ENCODE results near the gene CIZ1. TPM values are rescaled to one million over a fixed set of nuclear protein-coding genes. Genes with fewer than 3 reads are reported as not detected.
"Not testable (repeated sequence)": the region's sequence is repeated elsewhere in the genome, so short reads cannot be mapped to it uniquely, and the experiment has no call there.

CIZ1 gene
- total RNA-seq, 1 experiment from 2014 or later: 93.7 TPM

DNA sequence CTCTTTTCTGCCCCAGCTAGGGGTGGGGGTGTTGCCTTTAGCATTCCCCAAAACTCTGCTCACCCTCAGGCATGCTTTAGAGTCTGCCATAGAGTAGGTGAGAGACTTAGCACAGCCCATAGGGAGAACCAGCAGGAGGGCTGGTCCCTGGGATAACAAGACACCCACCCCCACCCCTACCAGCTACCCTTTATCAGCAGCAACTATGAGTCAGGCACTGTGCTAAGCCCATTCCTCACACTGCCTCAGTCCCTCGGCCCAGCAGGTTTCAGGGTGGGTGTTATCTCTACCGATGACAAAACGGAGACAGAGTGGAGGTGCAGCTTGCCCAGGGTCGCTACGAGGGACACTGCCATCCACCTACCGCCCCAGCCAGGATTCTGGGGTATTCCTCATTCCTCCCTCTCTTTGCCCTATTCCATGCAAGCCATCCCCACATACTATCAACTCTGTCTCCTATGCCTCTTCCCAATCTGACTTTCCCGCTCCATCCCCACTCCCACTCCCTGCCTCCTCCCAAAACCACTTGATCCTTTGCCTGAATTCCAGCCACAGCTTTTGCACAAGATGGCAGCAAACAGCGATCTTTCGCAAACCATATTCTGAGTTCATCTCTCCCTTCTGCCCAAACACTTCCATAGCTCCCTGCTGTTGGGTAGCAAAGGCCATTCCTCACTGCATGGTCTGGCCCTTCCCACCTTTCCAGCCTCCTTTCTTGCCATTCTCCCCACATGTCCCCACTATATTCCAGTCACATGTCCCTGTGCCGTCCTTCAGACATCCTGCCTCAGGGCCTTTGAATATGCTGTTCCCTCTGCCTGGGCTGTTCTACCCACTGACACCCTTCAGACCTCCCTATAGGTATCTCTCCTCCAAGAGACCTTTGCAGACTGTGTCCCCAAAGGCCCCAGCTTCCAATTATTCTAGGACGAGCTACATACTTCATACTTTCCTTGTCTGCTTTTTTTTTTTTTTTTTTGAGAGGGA, 5.1 kb downstream of the CIZ1 start:
- H3K4me3 Mint-ChIP-seq (ENCODE audit: low read depth, unreplicated experiment): no peak overlapping the region
- peaks cover 34% of the 10 kb centered on the region for H3K36me3 Mint-ChIP-seq (ENCODE audit: insufficient read depth, unreplicated experiment)
- H3K27me3 Mint-ChIP-seq (ENCODE audit: unreplicated experiment): no peaks in the 10 kb centered on the region
- TF ChIP-seq, protein P1, sequence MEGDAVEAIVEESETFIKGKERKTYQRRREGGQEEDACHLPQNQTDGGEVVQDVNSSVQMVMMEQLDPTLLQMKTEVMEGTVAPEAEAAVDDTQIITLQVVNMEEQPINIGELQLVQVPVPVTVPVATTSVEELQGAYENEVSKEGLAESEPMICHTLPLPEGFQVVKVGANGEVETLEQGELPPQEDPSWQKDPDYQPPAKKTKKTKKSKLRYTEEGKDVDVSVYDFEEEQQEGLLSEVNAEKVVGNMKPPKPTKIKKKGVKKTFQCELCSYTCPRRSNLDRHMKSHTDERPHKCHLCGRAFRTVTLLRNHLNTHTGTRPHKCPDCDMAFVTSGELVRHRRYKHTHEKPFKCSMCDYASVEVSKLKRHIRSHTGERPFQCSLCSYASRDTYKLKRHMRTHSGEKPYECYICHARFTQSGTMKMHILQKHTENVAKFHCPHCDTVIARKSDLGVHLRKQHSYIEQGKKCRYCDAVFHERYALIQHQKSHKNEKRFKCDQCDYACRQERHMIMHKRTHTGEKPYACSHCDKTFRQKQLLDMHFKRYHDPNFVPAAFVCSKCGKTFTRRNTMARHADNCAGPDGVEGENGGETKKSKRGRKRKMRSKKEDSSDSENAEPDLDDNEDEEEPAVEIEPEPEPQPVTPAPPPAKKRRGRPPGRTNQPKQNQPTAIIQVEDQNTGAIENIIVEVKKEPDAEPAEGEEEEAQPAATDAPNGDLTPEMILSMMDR (IDR thresholded peaks at IDR 0.05; ENCODE audit: unreplicated experiment): no peak
- H3K4me1 Mint-ChIP-seq (ENCODE audit: low read depth, unreplicated experiment): no peaks in the 10 kb centered on the region
- intact Hi-C loops (cut with micrococcal nuclease; ENCODE audit: unreplicated experiment): no loop called here
- no peak for DNase-seq
- no TSS peak for BruUV-seq (replicated peaks)
- no peak overlapping the region for H3K27ac Mint-ChIP-seq (ENCODE audit: unreplicated experiment)
- CTCF ChIA-PET: no interaction called here
- no peaks in the 10 kb centered on the region for H3K9me3 Mint-ChIP-seq (ENCODE audit: low read depth, unreplicated experiment)

DNA sequence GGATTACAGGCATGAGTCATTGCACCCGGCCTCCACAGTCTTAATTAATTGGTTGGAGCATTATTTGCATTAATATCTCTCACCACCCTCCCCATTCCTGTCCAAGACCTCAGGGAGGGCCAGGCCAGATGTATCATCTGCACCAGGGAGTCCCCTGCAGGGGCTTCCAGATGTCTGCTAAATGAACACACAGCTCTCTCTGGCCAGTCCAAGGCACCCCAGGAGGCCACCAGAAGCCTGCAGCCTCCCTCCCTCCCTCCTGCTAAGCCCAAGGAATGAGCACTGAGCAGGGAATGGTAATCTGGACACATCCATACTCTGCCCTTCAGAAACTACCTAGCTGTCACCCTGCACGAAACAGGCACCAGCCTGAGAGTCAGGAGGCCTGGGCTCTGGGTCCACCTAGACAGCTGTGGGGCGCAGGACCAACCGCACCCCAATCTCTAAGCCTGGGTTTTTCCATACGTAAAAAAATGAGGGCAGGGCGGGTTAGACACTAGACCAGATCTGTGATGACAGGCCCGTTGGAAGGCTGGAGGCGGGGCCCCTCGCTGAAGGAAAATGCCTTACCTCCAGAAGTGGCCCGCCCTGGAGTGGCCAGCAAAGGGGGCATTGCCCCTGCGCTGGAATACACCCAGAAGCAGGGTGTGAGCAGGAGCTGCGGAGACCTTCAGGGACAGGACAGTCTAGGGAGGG, 8.3 kb downstream of the CIZ1 start:
- TF ChIP-seq, protein P1 (IDR thresholded peaks at IDR 0.05; ENCODE audit: unreplicated experiment): no peak
- no TSS peak for BruUV-seq (replicated peaks)
- no peaks in the 10 kb centered on the region for H3K27me3 Mint-ChIP-seq (ENCODE audit: unreplicated experiment)
- peaks cover 19% of the 10 kb centered on the region for H3K36me3 Mint-ChIP-seq (ENCODE audit: insufficient read depth, unreplicated experiment)
- intact Hi-C loops (cut with micrococcal nuclease; ENCODE audit: unreplicated experiment): no loop called here
- no peak overlapping the region for H3K27ac Mint-ChIP-seq (ENCODE audit: unreplicated experiment)
- H3K9me3 Mint-ChIP-seq (ENCODE audit: low read depth, unreplicated experiment): no peaks in the 10 kb centered on the region
- no peak for DNase-seq
- H3K4me3 Mint-ChIP-seq (ENCODE audit: low read depth, unreplicated experiment): no peak overlapping the region
- H3K4me1 Mint-ChIP-seq (ENCODE audit: low read depth, unreplicated experiment): no peaks in the 10 kb centered on the region
- CTCF ChIA-PET: interaction anchor here (1.2 kb wide), 1 partner anchor 10 kb away, joined by 3 read pairs; no protein-coding TSS in a partner anchor

DNA sequence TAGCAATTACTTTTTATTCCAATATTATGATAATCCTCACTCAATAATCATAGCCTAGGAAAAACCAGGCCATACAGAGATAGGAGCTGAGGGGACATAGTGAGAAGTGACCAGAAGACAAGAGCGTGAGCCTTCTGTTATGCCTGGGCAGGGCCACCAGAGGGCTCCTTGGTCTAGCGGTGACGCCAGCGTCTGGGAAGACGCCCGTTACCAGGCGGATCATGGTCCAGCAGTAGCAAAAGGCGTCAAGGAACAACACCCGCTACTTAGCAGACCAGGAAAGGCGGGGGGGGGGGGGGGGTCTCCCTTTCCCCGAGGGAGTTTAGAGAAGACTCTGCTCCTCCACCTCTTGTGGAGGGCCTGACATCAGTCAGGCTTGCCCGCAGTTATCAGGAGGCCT, 9.9 kb downstream of the CIZ1 start:
- H3K4me3 Mint-ChIP-seq (ENCODE audit: low read depth, unreplicated experiment); H3K9me3 Mint-ChIP-seq (ENCODE audit: low read depth, unreplicated experiment); BruUV-seq (replicated peaks); H3K27me3 Mint-ChIP-seq (ENCODE audit: unreplicated experiment); DNase-seq; H3K4me1 Mint-ChIP-seq (ENCODE audit: low read depth, unreplicated experiment); H3K27ac Mint-ChIP-seq (ENCODE audit: unreplicated experiment); CTCF ChIA-PET; intact Hi-C loops (cut with micrococcal nuclease; ENCODE audit: unreplicated experiment): not testable (repeated sequence)
- peaks cover 14% of the 10 kb centered on the region for H3K36me3 Mint-ChIP-seq (ENCODE audit: insufficient read depth, unreplicated experiment)

DNA sequence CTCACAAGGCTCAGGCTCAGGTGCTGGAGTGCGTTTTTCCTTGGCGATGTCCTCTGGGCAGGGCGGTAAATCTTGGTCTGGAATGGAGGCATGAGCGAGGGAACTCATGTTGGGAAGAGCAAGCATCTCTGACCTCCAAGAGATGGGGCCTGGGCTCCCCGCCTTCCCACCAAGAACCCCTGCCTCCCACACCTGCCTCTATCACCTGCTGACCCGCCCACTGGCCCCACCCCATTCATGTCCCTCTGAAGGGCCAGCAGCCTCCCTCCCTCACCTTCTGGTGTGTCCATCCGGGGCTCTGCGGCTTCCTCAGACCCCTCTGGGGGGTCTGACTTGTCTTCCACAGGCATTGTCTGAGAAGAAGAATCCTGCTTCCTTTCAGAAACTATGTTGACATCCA, 10.9 kb downstream of the CIZ1 start:
- BruUV-seq (replicated peaks): no TSS peak
- Mint-ChIP-seq H3K9me3 (ENCODE audit: low read depth, unreplicated experiment) (no peaks in the 10 kb centered on the region), H3K36me3 (ENCODE audit: insufficient read depth, unreplicated experiment) (peaks cover 11% of the 10 kb centered on the region), H3K4me3 (ENCODE audit: low read depth, unreplicated experiment) (no peak overlapping the region), H3K27me3 (ENCODE audit: unreplicated experiment) (no peaks in the 10 kb centered on the region), H3K27ac (ENCODE audit: unreplicated experiment) (no peak overlapping the region), H3K4me1 (ENCODE audit: low read depth, unreplicated experiment) (no peaks in the 10 kb centered on the region)
- DNase-seq: no peak
- intact Hi-C loops (cut with micrococcal nuclease; ENCODE audit: unreplicated experiment): no loop called here
- TF ChIP-seq, protein P1 (IDR thresholded peaks at IDR 0.05; ENCODE audit: unreplicated experiment): no peak
- CTCF ChIA-PET: no interaction called here

Data from Calu3 (cell line).